HG03196 (cell line): ENCODE data around the gene CFAP92.
"Not testable (repeated sequence)": the region's sequence is repeated elsewhere in the genome, so short reads cannot be mapped to it uniquely, and the experiment has no call there.

Experiments
- ATAC-seq: cut with Tn5 transposase; IDR thresholded peaks from one replicate; pipeline ENCODE4 v1.9.1; 2021; ENCODE audit not compliant: unreplicated experiment

Gene CFAP92

DNA sequence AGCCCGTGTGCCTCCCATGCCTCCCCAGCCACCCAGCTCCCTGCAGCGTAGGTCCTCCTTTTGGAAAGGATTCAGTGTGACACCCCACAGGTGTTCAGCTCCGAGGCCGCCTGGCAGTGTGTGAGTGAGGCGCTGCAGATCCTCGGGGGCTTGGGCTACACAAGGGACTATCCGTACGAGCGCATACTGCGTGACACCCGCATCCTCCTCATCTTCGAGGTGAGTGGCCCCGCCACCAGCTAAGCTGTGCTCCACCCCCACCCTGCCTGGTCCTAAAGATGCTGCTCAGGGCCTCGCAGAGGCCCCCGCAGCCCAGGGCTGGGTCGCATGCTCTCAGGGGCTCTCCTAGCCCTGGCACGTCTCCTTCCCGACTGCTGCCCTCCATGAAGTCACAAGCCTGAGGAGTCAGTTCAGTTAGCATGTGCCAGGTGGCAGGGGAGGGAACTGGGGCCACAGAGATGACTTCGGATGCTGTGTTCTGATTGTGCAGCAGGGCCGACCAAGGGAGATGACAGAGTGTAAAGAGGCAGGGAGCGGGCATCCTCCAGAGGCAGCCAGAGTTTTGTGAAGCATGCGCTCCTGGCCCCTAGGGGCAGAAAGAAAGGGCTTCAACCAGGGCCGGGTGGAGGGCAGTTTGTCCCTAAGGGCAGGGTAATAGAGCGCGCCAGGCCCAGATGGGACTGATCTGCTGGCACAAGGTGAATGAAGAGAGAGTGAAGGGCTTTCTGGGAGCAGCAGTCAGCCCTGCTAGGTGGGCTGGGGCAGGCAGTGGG lies 87.7 kb downstream of the CFAP92 start:
- no peak for ATAC-seq

DNA sequence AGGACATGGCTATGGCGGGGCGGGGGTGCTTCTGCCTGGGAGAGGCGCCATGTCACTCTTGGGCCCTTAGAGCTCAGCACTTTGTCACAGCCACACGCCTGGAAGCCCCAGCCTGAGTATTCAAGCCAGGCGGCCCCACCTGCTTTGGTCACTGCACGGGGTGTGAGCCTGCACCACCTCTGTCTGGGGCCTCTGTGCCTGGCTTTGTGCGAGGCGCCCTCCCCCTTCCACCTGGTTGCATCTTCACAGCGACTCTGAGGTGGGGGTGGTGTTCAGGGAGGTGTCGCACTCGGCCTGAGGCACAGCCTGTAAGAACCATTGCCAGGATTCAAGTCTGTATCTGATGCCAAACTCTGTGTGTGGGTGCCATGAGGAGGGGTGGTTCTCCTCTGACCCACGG lies 90.4 kb downstream of the CFAP92 start:
- no peak for ATAC-seq

GRCh38 chr3:128902426-128902825 lies 91.5 kb downstream of the CFAP92 start:
- no peak for ATAC-seq

GRCh38 chr3:128895843-128896697 lies 97.8 kb downstream of the CFAP92 start:
- ATAC-seq: no peak

DNA sequence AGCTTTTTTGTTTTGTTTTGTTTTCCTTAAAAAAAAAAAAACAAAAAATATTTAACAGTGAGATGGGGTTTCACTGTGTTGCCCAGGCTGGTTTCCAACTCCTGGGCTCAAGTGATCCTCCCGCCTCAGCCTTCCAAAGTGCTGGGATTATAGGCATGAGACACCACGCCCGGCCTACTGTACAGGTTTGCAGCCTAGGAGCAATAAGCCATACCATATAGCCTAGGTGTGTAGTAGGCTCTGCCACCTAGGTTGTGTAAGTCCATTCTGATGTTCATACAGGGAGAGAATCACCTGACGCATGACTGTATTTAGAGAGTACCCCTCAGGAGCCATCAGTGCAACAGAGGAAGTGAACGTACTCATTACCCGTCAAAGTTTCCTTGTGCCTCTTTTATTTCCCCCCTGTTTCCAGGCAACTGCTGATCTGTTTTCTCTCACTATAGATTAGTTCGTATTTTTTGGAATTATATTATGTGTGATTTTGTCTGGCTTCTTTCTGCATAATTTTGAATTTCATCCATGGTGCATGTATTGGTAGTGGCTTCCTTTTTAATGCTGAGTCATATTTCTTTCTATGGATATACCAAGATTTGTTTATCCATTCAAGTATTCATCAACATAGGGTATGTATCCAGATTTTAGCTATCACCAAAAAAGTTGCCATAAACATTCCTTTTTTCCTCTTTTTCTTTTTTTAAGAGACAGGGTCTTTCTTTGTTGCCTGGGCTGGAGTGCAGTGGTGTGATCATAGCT lies 104.6 kb downstream of the CFAP92 start:
- no peak for ATAC-seq

DNA sequence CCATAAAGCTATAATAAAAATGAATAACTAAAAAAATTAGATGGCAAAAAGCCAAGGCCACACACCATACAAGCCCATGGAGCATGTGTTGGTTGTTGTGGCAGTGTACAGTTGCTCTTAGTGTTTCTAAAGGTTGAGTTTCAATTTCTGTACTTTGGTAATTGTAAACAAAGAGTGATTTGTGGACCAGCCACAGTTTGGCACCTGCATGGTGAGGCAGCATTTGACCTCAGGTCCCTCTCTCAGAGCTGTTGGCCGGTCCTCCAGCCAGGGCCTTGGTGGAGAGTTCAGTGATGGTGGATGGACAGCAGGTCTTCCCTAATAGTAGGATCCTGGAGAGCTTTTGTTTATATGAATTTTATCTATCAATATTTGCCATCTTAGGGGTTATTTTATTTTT lies 108.9 kb downstream of the CFAP92 start:
- ATAC-seq: no peak

- no peak for ATAC-seq
Measured at GRCh38 chr3:128882719-128883118, 111.2 kb downstream of the CFAP92 start.

GRCh38 chr3:128881576-128881975 lies 112.3 kb downstream of the CFAP92 start:
- no peak for ATAC-seq

DNA sequence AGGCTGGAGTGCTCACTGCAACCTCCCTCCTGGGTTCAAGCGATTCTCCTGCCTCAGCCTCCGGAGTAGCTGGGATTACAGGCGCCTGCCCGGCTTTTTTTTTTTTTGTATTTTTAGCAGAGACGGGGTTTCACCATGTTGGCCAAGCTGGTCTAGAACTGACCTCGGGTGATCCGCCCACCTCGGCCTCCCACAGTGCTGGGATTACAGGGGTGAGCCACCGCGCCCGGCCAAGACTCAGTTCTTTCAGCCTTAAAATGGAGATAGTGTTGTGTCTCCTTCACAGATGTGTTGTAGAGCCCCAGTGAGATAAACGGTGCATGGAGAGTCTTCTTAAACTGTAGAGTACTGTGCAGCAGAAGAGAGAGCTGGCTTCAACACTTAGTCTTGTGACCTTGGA lies 113.4 kb downstream of the CFAP92 start:
- ATAC-seq: not testable (repeated sequence)

- ATAC-seq: no peak
Measured at GRCh38 chr3:128879991-128880390, 113.9 kb downstream of the CFAP92 start.

GRCh38 chr3:128879125-128879969 lies 114.5 kb downstream of the CFAP92 start, which contains the start of gene ACAD9:
Gene ACAD9 (plus strand): TSS chr3:128879620. CDS start chr3:128879692, 72 bp downstream.
- peak; percentile 90 for ATAC-seq

DNA sequence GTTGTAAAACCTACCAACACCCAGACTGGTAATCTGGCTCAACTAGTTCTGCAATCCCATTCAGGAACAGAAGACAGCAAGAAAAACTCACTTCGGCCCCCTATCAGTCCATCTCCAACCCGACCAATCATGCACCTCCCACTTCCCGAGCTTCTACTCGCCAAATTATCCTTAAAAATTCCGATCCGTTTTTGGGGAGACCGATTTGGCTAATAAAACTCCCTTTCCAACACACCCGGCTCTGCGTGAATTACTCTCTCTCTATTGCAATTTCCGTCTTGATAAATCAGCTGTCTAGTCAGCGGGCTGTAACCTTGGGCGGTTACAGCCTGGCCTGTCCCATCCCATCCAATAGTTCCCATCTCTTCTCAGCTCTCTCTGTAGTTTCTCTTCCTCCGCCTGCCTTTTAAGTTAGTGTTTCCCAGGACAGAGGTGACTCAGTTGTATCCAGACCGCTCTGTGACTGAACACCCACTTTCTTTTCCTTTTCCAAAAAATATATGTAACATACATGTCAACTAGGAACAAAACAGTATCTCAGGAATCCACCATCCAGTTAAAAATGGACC lies 115.2 kb downstream of the CFAP92 start:
- peak; percentile 10 for ATAC-seq

DNA sequence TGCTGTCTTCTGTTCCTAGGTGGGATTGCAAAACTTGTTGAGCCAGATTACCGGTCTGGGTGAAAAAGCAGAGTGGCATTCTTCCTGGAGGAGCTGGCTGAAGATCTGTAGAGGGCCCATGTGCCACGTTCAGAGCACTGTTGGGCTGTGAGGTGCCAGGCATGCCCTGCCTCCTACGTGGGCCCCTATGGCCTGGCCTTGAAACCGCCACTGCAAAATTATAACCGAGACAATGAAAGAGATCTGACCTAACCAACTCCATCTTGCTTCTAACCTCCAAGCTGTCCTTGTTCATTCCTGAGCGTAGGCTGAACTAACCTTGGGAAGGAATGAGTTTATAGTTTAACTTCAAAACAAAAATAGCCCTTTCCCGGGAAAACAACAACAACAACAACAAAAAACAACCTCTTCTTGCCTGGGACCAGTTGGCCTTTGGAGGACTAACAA lies 115.8 kb downstream of the CFAP92 start:
- ATAC-seq: no peak

DNA sequence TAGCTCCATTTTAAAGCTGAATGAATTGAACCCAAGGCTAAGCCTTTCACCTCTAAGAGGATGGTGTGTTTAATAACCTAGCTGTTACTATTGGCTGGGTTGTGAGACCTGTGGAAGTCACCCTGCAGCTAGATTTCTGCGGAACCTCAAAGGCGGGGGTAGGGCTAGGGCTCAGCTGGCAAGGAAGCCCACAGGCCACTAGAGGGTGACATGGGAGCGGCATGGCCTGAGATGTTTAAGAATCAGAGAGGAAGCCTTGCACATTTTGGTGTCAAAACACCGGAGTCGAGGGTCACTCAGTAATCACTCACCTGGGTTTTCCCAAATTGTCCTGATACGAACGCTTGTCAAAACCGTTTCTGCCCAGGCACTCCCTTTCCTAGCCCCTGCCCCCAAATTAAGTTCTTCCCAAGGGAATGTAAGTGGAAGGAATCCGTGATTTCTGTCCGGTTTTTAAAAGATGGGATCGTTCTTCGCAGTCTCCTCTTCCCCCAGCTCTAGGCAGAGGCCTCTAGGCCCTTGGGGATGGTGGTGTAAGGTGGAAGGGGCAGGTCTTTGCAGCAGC lies 118.2 kb downstream of the CFAP92 start:
- ATAC-seq: no peak

DNA sequence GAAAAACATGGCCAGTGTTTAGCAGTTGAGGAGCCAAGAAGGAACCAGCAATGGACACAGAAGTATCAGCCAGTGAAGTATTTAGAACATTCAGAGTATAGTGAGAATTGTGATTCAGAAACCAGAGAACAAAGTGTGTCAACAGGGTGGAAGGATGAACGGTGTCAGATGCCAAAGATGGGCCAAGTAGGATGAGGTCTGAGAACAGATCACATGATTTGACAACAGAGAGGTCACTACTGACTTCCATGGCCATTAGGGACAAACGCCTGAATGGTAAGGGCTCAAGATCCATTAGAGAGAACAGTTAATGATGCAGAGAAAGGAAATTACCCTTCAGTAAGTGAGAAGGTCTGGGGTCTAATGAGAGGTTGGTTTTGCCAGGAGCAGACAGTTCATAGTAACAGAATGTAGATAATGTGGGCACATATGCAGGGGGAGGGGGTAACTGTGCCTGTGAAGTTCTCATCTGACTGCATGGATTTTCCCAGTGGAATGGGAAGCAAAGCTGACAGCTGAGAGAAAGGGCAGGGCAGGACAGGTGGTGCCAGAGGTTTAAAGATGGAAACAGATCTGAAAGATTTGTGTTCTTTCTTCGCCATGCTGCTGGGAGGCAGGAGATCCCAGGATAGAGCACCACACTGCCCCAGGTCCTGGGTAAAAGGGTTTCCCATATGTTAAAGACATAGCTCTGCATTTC lies 119.2 kb downstream of the CFAP92 start:
- ATAC-seq: no peak

DNA sequence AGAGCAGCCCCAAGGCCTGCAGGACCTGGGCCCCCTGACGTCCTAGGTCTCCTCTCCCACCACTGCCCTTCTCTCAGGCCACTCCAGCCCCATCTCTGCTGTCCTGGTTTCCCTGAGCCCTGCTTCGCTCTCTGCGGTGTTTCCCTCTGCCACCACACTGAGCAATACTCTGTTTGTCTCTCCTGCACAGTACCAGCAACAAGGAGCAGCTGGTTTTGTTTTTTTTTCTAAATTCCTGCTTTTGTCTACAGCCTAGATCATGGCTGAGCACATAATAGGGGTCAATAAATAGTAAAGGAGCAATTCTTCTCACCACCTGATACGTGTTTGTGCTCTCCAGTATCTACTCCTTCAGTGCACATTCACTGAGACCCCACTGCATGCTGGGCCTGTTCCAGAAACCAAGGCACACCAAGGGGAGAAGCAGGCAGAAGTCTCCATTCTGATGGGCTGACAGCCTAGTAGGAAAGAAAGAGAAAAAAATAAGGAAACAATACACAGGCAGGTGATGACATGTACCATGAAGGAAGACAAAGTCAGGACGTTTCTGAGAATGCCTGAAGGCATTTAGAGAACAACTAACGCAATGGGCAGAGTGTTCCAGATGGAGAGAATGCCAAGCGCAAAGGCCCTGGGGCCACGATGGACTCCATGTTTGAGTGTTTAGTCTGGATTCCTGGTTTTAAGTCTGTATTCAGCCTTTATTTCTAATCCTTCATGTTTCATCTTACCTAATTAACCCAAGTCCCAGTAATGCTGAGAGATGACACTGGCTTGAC lies 120.4 kb downstream of the CFAP92 start:
- no peak for ATAC-seq

DNA sequence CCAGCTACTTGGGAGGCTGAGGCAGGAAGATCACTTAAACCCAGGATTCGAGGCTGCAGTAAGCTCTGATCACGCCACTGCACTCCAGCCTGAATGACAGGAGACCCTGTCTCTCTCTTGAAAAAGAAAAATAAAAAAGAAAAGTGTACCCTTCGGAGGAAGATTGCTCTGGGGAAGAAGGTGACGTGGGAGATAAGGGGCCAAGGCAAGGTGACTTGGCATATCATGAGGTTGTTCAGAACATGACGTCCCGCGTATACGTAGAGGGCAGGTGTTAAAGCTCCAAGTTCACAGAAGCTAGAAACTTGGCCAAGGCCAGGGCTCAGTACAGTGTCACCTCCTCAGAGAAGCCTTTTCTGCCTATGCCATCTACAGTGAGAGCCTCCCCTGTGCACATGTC lies 121.1 kb downstream of the CFAP92 start:
- ATAC-seq: no peak

- no peak for ATAC-seq
Measured at GRCh38 chr3:128872282-128872681, 121.6 kb downstream of the CFAP92 start.
